NCI-H187 (cell line): ENCODE data around the gene PLSCR4.
"Not testable (repeated sequence)": the region's sequence is repeated elsewhere in the genome, so short reads cannot be mapped to it uniquely, and the experiment has no call there.

ENCODE experiments used
- DNase-seq, 2 experiments: peaks; one replicate each; lab custom pipeline; 2025; lab: John Stamatoyannopoulos, UW

The PLSCR4 gene

DNA sequence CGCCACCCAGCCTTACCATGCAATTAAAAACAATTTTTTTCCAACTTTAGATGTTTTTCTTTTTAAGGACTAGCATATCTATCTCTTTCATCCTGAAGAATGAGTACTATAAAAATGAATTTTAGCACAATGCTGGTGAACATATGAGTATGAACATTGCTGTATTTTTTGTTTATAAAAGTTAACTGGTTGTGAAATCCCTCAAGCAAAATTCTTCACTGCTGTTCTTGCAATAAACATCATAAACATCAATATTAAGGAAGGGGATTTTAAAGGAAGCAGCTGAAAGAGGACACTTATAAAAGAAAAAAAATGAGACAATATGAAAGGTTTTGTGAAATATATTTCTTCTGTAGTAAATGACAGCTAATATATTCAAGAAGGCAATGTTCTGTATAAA lies 3.0 kb downstream of the PLSCR4 start:
- DNase-seq: no peak

- no peak for DNase-seq
Observed at GRCh38 chr3:146246526-146246925, 4.4 kb downstream of the PLSCR4 start.

DNA sequence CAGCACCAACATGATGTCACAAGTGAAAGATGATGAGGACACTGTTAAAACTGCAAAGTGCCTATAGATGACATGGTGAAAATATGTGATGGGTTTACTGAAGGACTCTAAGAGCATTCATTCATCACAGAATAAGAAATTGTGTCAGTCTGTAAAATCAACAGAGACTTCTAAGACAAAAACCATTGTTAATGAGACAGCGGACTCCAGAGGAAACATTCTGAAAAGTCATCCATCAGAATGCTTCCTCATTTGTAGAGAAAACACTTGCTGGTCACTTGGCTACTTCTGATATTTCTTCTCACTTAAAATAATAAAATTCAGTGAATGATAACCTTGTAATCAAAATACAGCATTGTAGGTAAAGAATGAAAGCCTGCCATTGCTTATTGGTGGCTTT lies 7.3 kb downstream of the PLSCR4 start:
- DNase-seq: no peak

- no peak for DNase-seq
Observed at GRCh38 chr3:146241523-146242240, 9.2 kb downstream of the PLSCR4 start.

DNA sequence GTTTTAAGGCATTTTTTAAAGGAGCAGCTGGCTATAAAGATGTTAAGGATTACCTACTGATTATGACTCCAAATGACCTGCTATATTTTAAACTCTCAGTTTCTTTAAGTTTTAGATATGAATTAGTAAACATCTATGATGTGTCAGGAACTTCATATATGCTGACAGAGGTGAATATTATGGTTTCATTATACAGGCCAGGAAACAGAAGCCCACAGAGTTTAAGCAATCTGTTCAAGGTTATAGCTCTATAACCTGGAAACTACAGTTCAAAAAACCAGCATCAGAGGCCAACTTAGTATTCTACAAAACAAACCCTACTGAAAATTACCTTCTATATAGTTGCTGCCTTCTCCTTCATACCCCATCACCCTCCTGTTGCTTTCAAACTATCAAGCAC lies 17.4 kb downstream of the PLSCR4 start:
- DNase-seq: no peak

GRCh38 chr3:146227486-146227885 lies 23.4 kb downstream of the PLSCR4 start:
- DNase-seq: no peak

DNA sequence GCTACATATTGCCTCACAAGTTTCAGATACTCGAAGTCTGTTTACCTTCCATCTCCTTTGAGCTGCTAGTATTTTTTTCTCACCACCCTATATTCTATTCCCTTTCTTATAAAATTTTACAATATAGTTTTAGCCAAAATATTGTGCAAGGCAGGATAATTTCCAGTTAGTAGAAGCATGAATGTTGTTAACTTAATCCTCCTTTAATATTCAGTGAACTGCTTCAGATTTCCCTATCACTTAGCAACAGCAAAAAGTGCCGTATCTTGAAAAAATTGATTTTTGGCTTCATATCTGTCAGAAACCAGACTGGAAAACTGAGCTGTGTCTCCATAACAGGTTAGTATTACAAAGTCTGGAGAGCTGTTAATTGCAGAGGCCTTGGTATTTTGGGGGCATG lies 24.0 kb downstream of the PLSCR4 start:
- no peak for DNase-seq

DNA sequence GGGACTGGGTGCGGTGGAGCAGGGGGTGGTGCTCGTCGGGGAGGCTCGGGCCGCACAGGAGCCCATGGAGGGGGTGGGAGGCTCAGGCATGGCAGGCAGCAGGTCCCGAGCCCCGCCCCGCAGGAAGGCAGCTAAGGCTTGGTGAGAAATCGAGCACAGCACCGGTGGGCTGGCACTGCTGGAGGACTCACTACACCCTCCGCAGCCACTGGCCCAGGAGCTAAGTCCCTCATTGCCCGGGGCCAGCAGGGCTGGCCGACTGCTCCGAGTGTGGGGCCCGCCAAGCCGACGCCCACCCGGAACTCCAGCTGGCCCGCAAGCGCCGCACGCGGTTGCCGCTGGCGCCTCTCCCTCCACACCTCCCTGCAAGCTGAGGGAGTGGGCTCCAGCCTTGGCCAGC lies 25.4 kb downstream of the PLSCR4 start:
- not testable (repeated sequence) for DNase-seq

GRCh38 chr3:146223401-146224373 lies 27.2 kb downstream of the PLSCR4 start:
- no peak for DNase-seq

- no peak for DNase-seq
Observed at GRCh38 chr3:146222204-146223046, 28.5 kb downstream of the PLSCR4 start.

DNA sequence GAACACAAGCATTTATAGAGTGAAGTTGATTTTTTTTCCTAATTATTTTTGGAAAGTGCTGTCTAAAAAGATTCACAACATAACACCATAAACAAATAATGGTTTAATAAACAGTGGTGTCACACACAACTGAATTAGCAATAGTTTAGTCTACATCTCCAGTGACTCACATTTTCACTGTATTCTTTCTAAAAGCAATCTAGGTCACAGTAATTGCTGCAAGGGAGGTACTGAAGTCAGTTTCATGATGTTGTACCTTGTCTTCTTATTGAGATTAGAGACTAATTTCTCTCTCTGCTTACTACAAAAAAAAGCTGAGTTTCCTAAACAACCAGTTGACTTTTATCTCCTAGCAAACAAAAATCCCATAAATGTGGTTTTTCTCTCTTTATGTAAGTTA lies 29.6 kb downstream of the PLSCR4 start:
- no peak for DNase-seq

DNA sequence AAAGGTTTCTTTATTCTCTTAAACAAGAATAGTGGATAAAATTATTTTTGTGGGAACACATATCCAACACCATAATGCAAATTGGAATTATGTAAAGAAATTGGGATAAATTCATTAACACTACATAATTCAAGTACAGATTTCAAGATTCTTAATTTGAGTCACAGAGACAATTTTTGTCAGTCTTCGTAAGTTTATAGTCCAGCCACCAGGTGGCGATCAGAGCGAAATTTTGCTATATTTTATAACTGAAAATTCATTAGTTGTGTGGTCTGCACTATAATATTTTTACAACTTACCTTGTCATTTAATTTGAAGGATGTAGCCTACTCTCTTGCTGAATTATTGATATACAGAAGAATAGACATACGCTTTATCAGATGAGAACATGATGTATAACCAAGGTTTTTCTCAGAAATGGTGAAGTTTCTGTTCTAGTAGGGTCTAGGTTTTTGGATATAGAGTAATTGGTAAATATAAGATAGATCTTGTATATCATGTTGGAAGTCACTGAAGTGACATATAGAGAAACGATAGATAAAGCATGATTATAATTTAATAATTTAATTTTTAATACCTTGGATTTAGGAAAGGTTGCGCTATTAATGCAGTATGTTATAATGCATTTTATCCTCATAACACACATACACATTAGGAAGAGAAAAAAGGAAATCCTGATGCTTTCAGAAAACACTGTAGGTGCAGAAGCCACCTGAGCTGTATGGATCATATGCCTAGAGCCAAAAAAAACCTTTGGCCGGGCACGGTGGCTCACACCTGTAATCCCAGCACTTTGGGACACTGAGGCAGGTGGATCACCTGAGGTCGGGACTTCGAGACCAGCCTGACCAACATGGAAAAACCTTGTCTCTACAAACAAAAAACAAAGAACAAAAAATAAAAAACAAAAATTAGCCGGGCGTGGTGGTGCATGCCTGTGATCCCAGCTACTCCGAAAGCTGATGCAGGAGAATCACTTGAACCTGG lies 31.7 kb downstream of the PLSCR4 start:
- no peak for DNase-seq

DNA sequence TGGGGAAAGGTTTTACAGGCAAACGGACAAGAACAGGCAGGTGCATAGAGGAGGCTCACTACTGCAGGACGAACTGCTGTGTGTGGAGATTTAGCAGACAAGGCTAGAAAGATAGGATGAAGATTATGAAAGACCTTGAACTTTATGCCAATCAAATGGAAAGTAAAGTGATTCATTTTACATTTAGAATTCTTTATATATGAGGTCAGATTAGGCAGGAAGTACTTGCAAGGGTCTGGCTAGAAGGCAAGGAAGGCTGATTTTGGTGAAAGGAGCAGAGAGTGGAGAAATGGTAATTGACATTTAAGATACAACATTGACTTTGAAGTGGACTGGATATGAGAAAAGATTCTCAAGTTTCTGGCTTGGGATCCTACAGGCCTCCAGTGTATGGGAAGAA lies 33.6 kb downstream of the PLSCR4 start:
- no peak for DNase-seq

GRCh38 chr3:146214493-146214892 lies 36.4 kb downstream of the PLSCR4 start:
- DNase-seq: no peak

DNA sequence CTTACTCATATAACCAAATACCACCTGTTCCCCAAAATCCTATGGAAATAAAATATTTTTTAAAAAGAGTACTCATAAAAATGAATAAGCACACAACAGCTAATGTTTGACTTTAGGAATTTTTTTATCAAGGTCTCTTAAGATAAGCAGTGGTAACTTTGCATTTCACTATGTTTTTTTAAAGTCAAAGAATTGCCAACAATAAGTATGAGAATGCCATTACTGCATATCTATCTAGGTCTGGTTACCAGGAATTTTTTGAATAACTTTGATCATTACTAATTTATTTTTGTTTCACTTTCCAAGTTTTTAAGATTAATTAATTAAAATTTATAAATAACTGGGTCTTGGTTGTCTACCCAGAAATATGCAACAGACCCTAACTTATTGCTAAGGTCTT lies 41.5 kb downstream of the PLSCR4 start:
- no peak for DNase-seq

DNA sequence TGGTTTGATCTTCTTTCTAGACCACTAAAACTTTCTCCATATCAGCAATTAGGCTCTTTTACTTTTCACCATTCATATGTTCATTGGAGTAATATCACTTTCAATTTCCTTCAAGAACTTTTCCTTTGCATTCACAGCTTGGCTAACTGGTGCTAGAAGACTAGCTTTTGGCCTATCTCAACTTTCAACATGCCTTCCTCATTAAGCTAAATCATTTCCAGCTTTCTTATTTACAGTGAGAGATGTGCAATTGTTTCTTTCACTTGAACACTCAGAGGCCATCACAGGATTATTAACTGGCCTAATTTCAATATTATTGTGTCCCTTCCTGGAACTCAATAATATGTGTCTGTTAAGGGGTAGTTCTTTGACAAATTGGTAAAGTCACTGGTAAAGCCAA lies 47.1 kb downstream of the PLSCR4 start:
- DNase-seq: no peak

DNA sequence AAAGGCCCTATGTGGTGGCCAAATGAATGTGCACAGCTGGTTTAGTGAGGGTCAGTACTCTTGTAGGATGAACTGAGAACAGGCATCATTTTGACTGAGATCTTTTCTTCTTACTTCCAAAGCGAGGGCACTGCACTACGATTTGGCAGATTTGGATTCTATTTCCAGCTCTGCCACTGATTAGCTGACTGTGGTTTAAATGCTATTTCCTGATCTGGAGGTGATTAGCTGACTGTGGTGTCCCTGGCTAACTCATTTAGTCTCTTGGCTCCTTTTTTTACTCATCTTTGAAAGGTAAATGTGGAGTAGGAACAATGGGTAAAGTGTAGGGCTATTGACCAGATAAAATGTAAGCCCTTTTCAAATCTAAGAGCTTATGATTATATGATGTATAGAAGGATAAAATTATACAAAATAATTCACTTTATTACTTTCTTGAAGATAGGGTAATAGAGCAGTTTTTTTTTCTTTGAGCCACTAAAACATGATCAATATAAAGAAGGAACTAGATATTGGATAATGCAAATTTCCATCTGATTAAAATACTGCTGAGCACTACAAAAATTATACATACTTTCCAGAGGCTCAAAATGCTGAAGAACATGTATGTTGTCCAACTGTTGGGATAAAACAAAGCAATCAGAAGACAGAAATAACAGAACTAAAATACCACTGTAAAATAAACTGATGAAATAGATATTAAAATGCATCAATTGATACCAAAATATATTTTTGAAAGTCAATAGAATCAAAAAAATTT lies 50.3 kb downstream of the PLSCR4 start:
- no peak for DNase-seq

GRCh38 chr3:146199762-146200161 lies 51.1 kb downstream of the PLSCR4 start:
- DNase-seq: no peak

- DNase-seq: no peak
Observed at GRCh38 chr3:146196789-146197188, 54.1 kb downstream of the PLSCR4 start.

GRCh38 chr3:146195605-146196004 lies 55.3 kb downstream of the PLSCR4 start:
- no peak for DNase-seq
